Brain microvascular endothelial cell (primary cell): ENCODE measurements around the gene OLFM1.

ENCODE experiments used
- DNase-seq: peaks from one replicate; pipeline ENCODE4 v3.0.0-alpha.2; 2020
- H3K27ac ChIP-seq: fragments of 250-450 bp; sonication (Bioruptor Pico); 2 replicates; pipeline ENCODE4 v1.5.1; 2020; ENCODE audit warnings: mild to moderate bottlenecking, moderate library complexity
- H3K27me3 ChIP-seq: fragments of 250-450 bp; sonication (Bioruptor Pico); replicated peaks from 2 replicates; pipeline ENCODE4 v1.5.1; 2020; ENCODE audit warnings: mild to moderate bottlenecking
- H3K36me3 ChIP-seq: fragments of 250-450 bp; sonication (Bioruptor Pico); replicated peaks from 2 replicates; pipeline ENCODE4 v1.5.1; 2020; ENCODE audit warnings: mild to moderate bottlenecking
- H3K4me3 ChIP-seq: 2 replicates; pipeline ENCODE4 v1.5.1; 2011; ENCODE audit warnings: low read depth, mild to moderate bottlenecking, control low read depth, low read length, moderate library complexity
- CTCF ChIP-seq: IDR thresholded peaks from 2 replicates; pipeline ENCODE4 v1.5.1; 2011; ENCODE audit warnings: low read depth, mild to moderate bottlenecking, moderate library complexity, low read length, control low read depth, inconsistent platforms; ENCODE audit errors: missing control alignments
- in situ Hi-C: cut with HindIII; loops from 2 replicates; pipeline ENCODE4 v1.10.0; 2017; ENCODE audit warnings: low sequenced_read_pairs, low pct_ligation_motif_present

The OLFM1 gene

GRCh38 chr9:135169709-135170226 lies 82.3 kb downstream of the OLFM1 start:
- no peaks in the 10 kb centered on the region for H3K27me3 ChIP-seq
- in situ Hi-C loops: no loop called here
- no peak for TF ChIP-seq CTCF
- no peaks in the 10 kb centered on the region for H3K36me3 ChIP-seq
- H3K27ac ChIP-seq: no peak overlapping the region
- H3K4me3 ChIP-seq: no peak overlapping the region
- no peak for DNase-seq

- H3K27me3 ChIP-seq: no peaks in the 10 kb centered on the region
- in situ Hi-C loops: no loop called here
- no peak for TF ChIP-seq CTCF
- H3K4me3 ChIP-seq: no peak overlapping the region
- no peak for DNase-seq
- no peak overlapping the region for H3K27ac ChIP-seq
- no peaks in the 10 kb centered on the region for H3K36me3 ChIP-seq
Observed at GRCh38 chr9:135170535-135170934, 83.1 kb downstream of the OLFM1 start.
